Measurements from ENCODE around the gene JAG1.
A peak's percentile ranks its signal among the peaks of the same experiment; 100 is the strongest.

The JAG1 gene

DNA sequence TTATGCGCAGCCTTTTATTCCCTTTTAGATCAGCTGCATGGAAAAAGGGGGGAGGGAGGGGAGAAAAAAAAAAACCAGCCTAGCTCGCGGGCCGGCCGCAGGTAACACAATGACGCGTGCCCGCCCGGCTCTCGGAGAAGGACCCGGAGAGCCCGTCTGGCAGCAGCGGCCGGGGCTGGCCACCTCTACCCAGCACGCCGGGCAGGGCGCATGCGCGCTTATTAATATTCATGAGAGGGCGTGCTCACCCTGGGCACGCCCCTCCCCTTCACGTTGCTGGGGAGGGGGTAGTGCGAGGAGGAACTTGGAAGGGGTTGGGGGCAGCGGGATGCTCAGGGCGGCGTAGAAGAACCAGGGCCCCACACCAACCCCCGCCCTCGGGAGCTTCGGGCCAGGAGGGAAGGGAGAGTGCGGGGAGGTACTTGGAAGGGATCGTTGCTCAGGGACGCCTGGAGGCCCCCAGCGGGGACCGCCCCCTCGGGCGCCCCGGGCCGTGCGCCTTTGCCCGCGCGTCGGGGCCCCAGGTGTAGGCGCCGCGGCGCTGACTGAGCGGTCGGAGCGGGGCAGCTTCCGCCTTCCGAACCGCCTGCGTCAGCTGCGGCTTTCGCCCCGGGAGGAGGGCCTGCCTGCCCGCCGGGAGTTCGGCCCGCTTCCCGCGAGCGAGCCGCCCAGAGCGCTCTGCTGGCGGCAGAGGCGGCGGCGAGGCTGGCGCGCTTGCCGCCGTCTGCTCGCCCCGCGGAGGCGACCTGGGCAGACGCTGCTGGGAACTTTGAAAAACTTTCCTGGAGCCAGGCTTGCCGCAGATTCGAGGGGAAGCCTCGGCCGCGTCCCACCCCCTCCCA lies at the start of gene JAG1:
Gene JAG1, minus strand, starts transcription at position 158 of the 842 bp plus-strand sequence. CDS start 469 bp downstream, outside the sequence.
- Histone ChIP-seq H3K9me3 (no peaks in the 10 kb centered on the region), H3K27me3 (no peaks in the 10 kb centered on the region), H3K27ac (peak within 1 kb of the TSS; percentile 99), H3K4me1 (peaks cover 0 to 18% (median 11%) of the 10 kb centered on the region in 4 donors), H3K36me3 (peaks cover 8 to 13% (median 9%) of the 10 kb centered on the region in 3 donors), H3K4me3 (peak within 1 kb of the TSS; percentile 88 to 90)
- intact Hi-C loops (cut with DNase I; ENCODE audit: low total_unique reads) = loop anchor here (2.0 to 10.0 kb wide), 7 partner anchors 122 to 871 kb away; partner anchors contain the start of genes MKKS and SLX4IP
- TF ChIP-seq, protein P1, sequence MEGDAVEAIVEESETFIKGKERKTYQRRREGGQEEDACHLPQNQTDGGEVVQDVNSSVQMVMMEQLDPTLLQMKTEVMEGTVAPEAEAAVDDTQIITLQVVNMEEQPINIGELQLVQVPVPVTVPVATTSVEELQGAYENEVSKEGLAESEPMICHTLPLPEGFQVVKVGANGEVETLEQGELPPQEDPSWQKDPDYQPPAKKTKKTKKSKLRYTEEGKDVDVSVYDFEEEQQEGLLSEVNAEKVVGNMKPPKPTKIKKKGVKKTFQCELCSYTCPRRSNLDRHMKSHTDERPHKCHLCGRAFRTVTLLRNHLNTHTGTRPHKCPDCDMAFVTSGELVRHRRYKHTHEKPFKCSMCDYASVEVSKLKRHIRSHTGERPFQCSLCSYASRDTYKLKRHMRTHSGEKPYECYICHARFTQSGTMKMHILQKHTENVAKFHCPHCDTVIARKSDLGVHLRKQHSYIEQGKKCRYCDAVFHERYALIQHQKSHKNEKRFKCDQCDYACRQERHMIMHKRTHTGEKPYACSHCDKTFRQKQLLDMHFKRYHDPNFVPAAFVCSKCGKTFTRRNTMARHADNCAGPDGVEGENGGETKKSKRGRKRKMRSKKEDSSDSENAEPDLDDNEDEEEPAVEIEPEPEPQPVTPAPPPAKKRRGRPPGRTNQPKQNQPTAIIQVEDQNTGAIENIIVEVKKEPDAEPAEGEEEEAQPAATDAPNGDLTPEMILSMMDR (IDR thresholded peaks at IDR 0.05) = no peak
- peak; percentile 98 for DNase-seq

DNA sequence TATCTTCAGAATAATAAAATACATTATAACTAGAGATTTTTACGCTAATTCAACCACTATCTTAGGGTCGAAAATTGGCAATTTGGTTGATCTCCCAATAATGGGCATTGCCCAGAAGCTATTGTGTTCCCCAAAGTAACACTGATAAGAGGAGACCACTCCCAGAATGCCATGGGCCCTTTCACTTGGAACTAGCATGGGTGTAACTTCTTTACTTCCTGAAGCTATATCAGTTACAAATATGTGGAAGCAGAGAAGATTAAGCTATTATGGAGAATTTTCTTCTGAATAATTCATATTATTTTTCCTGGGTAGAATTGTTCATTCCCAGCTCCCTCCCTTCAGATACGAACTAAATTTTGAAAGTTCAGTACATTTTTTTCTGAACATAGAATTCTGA lies 48.2 kb upstream of the JAG1 start:
- TF ChIP-seq, protein P1 (IDR thresholded peaks at IDR 0.05) = no peak
- DNase-seq = no peak
- H3K27me3 ChIP-seq = no peaks in the 10 kb centered on the region
- H3K4me3 ChIP-seq = no peak overlapping the region
- H3K4me1 ChIP-seq = peaks cover 0 to 47% (median 23%) of the 10 kb centered on the region in 4 donors
- no peak overlapping the region for H3K27ac ChIP-seq
- H3K36me3 ChIP-seq = no peaks in the 10 kb centered on the region
- no peaks in the 10 kb centered on the region for H3K9me3 ChIP-seq
- intact Hi-C loops (cut with DNase I; ENCODE audit: low total_unique reads) = no loop called here

DNA sequence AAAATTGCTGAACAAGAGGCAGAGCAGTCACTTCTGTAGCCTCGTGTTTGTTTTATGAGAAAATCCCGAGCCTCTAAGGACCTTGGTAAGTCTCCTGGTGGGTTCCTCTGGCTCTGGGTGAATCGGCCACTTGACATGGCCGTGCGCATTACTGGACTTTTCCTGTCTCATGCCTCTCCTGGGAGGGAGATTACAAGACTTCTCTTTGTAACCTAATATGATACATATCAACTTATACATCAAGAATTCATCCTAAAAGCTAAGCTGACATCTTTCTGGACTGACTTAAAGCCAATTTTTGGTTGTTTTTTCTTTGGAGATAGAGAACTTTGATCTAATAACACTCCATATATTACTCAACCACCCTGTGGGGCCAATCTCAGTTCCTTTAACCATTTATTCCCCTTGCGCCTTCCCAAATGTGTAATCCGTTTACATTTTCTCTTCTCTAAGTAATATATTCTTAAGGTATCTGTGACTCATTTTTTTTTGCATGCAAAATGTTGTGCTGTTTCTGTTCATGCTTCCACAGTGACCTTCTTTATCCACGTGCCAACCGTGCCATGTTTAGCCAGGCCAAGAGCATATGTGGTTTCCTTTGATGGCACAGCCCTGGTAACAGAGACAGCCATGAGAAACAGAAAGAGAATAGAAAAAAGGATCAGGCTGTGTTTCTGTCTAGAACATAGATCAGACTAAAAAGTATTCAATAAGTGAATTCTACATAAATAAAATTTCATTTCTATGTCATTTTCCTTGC lies 47.5 kb upstream of the JAG1 start:
- Histone ChIP-seq H3K4me3 (peak overlapping the region in 1 of 2 donors; percentile 7), H3K36me3 (no peaks in the 10 kb centered on the region), H3K9me3 (no peaks in the 10 kb centered on the region), H3K27me3 (no peaks in the 10 kb centered on the region), H3K27ac (peak overlapping the region; percentile 64 to 74), H3K4me1 (peaks cover 0 to 54% (median 25%) of the 10 kb centered on the region in 4 donors)
- intact Hi-C loops (cut with DNase I; ENCODE audit: low total_unique reads) = no loop called here
- DNase-seq = no peak
- TF ChIP-seq, protein P1 (IDR thresholded peaks at IDR 0.05) = no peak

DNA sequence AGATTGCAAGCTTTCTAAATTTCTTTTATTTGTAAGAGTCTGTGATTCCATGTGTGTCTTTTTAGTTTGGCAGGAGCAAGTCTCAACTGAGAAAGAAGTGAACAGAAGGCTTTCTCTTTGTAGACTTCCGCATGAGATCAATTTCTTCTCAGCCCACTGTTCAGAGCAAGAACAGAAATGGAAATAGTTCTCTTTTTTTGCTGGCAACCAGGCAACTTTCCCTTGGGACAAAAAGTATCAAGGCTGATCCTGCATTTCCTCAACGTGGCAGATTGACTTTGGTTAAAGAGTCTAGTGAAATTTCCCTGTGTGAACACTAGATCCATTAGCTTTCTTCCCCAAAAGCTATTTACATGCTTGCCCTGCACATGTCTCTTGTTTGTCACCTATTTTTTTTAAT lies 46.8 kb upstream of the JAG1 start:
- intact Hi-C loops (cut with DNase I; ENCODE audit: low total_unique reads) = no loop called here
- Histone ChIP-seq H3K4me1 (peaks cover 0 to 57% (median 25%) of the 10 kb centered on the region in 4 donors), H3K9me3 (no peaks in the 10 kb centered on the region), H3K27ac (peak overlapping the region; percentile 64 to 74), H3K27me3 (no peaks in the 10 kb centered on the region), H3K36me3 (no peaks in the 10 kb centered on the region), H3K4me3 (peak overlapping the region in 1 of 2 donors; percentile 7)
- TF ChIP-seq, protein P1 (IDR thresholded peaks at IDR 0.05) = no peak
- no peak for DNase-seq

DNA sequence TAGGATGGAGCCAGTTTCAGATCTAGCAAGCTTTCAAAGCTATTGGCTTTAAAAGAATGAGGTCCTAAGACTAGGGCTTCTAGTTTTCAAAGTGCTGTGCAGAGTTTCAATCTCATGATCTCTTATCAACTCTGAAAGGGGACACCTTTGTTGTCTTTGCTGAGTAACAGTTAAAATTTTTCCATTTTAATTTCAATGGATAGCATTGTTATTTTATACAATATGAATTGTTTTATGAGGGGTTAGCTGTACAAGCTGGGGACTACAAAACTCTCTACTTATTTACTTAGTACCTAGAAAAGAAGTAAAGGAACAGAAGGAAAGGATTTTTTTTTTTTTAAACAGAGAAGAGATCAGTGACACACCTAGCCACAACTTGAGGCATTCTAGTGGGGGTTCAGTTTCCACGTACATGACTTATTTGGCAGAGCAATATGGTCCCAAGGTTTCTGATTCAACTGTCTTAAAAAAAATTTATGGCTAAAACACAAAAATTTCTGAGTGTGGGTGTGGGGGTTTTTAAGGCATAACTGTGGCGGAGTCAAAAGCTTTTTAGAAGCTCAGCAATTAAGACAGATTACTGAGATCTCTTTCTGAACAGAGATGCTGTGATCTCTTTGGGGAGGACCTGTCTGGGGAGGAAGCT lies 46.1 kb upstream of the JAG1 start:
- Histone ChIP-seq H3K9me3 (no peaks in the 10 kb centered on the region), H3K4me1 (peaks cover 0 to 62% (median 26%) of the 10 kb centered on the region in 4 donors), H3K27me3 (no peaks in the 10 kb centered on the region), H3K27ac (peak overlapping the region; percentile 64 to 74), H3K36me3 (no peaks in the 10 kb centered on the region), H3K4me3 (peak overlapping the region in 1 of 2 donors; percentile 7)
- TF ChIP-seq, protein P1 (IDR thresholded peaks at IDR 0.05) = no peak
- intact Hi-C loops (cut with DNase I; ENCODE audit: low total_unique reads) = no loop called here
- no peak for DNase-seq
